Stimulated activated CD4-positive, alpha-beta T cell treated with anti-CD3 and anti-CD28 coated beads, Interleukin-15, amount 100 ng/mL, for 1 hour (primary cell): ENCODE results near the gene CELF1.

Experiments used
- DNase-seq, 2 donors: peaks; one replicate each; pipeline ENCODE4 v3.0.0-alpha.2; 2020; ENCODE audit warnings: low read depth in 1 of 2, low spot score in 1 of 2

CELF1 gene

DNA sequence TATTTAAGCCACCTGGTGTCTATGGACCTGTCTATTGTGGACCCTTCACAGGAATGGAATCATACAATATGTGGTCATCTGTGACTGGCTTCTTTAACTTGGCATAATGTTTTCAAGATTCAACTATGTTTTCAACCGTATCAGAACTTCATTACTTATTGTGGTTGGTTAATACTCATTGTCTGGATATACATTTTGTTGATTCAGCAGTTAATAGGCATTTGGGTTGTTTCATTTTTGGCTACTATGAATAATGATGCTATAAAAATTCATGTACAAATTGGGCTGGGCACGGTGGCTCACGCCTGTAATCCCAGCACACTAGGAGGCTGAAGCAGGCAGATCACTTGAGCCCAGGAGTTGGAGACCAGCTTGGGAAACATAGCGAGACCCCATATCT lies 101.5 kb downstream of the CELF1 start:
- DNase-seq: no peak

DNA sequence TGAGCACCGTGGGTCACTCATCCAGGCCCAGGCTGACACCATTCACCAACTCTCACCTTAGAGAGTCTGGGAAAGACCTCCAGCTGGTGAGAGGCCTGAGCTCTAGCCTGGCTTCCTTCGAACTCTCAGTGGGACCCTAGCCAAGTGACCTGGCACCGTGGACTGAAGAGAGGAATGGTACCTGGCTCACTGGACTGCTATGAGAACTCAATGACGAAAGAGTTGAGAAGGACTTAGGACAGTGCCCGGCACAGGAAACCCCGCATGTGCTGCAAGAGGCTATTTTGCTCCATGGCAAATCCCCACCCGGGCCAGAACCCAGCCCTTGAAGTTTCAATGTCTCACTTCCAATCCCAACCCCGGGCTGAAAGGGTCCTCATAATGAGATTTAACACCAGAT lies 103.4 kb downstream of the CELF1 start:
- no peak for DNase-seq

DNA sequence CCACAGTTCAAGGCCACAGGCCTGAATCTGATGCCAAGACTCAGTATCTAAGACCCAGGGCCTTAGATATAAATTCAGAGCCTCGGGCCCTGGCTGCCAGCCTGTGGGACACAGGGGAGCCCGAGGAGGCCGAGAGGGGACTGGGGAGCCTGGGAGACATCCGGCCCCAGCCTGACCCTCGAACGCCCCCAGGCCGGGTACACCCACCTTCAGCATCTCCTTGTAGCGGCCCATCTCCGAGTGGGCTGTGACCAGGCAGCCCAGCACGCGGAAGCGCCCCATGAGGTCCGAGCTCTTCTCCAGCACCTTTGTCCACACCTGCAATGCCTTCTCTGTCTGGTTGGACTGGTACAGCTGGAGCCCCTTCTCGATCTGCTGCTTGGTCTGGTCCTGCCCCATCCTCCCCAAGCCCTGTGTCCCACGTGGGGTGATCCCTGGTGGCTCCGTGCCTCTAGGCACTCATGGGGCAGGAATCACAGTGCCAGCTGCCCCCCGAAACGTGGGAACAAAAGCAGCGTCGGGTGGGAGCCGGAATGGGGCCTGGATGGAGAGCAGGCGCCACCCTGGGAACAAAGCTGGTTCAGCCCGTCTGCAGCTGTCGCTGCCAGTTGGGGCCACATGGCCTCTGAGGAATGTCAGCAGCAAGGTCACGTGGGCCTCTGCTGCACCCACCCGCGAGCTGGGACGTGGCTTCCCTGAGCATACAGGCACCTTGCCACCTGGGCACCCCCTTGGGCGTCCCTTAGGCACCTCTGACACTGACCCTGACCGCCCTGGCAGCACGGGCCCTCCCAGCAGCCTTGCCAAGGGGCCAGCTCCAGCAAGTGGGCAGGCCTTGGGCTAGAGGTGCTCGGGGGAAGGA lies 104.1 kb downstream of the CELF1 start, which contains the start of gene RAPSN:
Gene RAPSN, minus strand, starts transcription at position 571 of the 862 bp plus-strand sequence. Its CDS starts 172 bp downstream, at position 399.
- DNase-seq: no peak

DNA sequence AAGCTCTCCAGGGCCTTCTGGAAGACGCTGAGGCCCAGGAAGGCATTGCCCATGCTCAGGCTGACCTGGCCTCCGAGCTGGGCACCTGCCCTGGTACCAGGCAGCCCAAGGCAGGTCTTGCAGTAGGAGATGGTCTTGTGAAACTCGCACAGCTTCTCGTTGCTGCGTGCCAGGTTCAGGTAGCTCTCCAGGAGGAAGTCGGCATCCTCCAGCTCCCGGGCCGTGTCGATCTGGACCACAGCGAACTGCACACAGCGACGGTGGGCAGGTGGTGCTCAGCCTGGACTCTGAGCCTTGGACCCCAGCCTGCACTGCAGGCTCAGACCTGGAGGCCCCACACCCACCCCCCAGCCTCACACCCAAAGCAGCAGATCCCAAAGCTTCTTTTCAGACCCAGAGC lies 105.0 kb downstream of the CELF1 start:
- no peak for DNase-seq

DNA sequence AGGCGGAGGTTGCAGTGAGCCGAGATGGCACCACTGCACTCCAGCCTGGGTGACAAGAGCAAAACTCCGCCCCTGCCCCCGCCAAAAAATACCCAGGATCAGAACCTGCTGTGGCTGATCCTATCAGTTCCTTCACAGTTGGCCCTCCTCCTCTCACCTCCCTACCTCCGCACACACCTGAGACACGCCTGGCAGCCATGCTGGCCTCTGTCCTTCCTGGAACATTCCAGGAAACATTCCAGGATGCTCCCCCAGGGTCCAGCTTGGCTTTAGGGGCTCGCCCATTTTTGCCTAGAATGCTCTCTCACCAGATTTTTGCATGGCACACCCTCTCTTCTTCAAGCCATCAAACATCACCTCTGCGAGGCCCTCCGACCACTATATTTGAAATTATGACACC lies 106.1 kb downstream of the CELF1 start:
- DNase-seq: no peak

DNA sequence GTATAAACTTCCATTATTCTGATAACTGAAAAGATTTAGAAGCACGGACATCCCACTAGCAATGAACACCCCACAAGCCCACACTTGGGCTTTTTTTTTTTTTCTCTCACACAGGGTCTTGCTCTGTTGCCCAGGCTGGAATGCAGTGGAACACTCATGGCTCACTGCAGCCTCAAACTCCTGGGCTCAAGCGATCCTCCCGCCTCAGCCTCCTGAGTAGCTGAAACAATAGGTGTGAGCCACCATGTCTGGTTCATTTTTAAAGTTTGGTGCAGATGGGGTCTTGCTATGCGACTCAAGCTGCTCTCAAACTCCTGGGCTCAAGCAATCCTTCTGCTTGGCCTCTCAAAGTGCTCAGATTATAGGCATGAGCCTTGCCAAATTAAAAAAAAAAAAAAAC lies 107.1 kb downstream of the CELF1 start:
- no peak for DNase-seq

DNA sequence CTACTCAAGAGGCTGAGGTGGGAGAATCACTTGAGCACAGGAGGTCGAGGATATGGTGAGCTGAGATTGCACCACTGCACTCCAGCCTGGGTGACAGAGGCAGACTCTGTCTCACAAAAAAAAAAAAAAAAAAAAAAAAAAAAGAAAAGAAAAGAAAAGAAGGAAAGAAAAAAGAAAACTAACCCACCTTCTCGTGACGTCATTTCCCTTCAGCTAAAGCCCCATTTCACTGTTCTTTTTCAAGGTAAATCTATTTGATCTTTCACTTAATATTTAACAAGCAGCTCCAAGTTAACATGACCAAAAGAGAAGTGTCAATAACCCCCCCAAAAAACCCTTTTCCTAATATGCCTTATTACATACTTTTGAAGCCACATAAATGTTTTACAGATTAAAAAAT lies 109.1 kb downstream of the CELF1 start:
- no peak for DNase-seq

DNA sequence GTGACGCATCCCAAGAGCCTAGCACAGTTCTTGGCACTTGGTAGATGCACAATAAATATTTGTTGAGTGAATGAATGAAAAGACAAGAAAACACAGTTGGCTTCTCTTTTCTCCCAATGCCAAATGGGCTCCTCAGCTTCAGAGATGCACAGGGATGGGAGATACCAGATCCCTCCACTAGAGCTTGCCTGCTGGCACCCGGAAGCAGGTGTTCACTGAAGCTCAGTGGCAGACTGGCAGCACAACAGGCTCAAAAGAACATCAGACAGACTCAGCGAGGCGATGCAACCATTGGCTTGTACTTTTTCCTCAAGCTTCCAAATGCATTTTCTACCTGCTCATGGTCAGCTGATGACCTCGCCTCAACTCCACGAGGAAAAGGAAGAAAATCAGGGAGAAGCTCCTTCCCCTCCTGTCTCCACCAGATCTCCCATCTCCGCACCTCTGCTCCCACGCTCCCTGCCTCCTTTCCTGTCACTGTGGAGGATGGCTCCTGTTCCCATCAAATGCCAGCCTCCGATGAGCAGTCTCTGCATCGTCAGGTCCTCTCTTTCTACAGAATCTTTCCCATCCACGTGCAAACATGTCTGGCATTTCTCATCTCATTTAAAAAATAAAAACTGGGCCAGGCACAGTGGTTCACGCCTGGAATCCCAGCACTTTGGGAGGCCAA lies 109.8 kb downstream of the CELF1 start:
- DNase-seq: no peak

DNA sequence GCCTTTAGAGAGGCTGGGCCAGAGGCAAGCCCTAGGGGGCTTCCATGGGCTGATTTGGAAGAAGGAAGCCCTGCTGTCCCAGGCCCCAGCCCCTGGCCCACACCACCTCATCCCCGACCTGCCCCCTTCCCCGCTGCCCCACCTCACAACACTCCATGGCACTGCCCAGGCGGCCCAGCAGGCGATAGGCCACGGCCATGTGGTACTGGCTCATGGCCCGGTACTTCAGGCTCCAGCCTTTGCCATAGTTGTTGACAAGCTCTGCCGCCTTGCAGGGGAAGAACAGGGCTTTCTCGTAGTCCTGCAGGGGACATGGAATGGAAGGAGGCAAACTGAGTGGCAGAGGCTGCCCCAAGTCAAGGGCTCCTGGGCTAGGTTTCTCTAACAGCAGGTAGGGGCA lies 110.4 kb downstream of the CELF1 start:
- DNase-seq: no peak

DNA sequence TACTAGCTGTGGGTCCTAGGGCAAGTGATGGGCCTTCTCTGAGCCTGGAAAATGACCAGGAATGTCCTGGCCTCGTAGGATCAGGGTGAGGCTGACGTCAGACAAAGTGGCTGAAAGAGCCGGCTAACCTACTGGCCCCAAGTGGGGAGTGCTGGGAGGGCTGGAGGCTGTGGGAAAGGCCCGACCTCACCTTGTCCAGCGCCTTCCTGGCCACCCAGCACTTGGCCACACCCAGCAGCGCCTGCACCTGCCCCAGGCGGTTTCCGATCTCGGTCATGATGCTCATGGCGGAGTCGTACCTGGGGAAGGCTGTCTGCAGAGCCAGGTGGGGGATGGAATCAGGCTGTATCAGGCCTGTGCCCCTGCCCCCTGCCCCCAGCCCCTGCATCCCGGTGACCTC lies 111.5 kb downstream of the CELF1 start:
- DNase-seq: no peak

DNA sequence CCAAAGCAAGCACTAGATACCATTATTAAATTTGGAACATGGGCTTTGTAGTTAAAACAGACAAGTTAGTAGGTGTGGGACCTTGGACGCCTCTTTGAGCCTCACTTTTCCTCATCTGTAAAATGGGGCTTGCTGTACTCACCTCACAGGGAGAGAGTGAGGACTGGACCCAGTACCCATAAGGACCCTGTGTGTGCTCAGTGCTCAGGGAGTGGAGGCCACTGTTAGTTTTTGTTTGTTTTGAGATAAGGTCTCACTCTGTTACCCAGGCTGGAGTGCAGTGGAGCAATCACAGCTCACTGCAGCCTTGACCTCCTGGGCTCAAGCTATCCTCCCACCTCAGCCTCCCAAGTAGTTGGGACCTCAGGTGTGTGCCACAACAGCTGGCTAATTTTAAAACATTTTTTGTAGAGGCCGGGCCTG lies 112.9 kb downstream of the CELF1 start:
- DNase-seq: no peak

DNA sequence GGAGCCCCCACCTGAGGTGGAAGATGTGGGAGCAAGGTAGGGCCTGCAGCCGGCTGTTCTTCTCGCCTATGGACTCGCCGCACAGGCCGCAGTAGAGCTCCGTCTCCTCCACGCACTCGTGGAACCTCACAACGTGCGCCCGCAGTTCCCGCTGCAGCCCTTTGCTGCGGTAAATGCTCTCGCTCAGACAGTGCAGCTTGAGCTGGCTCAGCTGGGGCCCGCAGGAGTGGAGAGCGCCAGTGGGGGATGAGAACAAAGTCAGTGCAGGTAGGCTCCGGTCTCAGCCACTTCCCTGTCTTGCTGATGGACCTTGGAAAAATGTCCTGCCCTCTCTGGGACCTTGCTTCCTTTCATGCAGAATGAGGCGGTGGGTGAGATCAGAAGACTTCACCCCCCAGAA lies 114.2 kb downstream of the CELF1 start:
- DNase-seq: no peak

DNA sequence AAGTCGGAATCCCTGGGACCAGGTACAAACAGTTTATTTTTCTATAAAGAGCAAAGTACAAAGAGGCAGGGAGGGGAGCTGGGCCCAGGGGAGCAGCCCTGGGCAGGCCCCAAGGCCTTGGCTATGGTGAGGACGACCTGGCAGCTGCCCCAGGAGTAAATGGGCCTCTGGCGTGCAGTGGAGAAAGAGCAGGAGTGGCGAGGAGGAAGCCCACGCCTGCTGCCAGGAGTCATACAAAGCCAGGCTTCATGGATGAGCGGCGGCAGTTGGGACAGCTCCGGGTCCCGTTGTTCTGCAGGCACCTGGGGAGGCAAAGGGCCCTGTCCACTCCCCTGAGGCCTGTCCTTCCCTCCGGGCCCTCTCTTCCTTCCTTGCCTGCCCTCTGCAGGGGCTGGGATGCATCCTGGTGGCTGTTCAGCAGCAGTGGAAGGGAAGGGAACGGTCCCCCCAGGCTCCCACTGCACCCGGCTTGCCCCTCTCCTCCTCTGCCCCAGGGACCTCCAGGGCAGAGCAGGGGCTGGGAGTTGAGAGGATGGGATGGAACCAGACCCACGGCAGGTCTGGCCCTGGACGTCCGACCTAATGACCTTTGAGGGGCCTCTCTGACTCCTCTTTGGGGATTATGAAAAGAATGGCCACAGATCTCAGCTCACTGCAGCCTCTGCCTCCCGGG lies 115.0 kb downstream of the CELF1 start:
- no peak for DNase-seq

DNA sequence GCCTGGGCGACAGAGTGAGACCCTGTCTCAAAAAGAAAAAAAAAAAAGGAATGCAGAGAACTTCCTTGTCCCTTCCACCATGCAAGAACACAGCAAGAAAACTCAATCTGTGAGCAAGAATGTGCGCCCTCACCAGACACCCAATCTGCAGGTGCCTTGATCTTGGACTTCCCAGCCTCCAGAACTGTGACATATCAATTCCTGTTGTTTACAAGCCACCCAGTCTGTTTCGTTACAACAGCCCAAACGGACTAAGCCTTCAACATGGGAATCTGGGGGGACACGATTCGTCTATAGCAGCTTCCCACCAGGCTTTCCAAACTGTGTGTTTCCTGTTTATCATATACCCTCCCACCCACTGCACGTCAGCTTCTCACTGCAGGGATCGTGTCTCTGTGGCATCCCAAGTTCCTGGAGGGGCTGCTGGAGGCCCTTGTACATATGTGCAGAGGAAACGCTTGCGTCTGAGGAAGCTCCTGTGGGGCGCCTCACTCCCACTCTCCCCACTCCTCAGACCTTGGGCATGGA lies 115.7 kb downstream of the CELF1 start:
- DNase-seq: no peak

DNA sequence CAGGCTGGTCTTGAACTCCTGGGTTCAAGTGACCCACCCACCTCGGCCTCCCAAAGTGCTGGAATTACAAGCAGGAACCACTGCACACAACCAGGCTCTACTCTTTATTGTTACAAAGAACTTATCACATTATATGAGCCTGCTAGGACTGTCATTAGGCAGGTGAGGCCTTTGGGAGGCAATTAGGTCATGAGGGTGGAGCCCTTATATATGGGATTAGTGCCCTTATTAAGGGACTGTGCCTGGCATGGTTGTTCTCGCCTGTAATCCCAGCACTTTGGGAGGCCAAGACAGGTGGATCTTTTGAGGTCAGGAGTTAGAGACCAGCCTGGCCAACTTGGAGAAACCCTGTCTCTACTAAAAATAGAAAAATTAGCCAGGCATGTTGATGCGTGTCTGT lies 116.2 kb downstream of the CELF1 start:
- DNase-seq: no peak

DNA sequence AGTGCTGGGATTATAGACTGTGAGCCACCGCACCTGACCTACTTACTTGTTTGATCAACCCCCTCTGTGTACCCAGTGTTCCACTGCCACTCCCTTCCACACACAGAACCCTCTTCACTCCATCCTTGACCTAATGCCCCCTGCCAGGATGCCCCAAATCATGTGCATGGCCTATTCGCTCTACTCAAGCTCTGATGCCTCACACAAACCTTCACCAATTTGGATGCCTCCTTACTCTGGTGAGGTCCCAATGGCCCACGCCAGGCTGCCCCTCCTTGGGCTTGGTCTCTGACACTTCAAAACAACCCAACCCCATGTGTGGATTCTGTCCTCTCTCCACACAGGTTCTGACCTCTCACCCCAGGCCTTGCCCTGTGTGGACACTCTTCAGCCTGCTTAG lies 117.2 kb downstream of the CELF1 start:
- no peak for DNase-seq

DNA sequence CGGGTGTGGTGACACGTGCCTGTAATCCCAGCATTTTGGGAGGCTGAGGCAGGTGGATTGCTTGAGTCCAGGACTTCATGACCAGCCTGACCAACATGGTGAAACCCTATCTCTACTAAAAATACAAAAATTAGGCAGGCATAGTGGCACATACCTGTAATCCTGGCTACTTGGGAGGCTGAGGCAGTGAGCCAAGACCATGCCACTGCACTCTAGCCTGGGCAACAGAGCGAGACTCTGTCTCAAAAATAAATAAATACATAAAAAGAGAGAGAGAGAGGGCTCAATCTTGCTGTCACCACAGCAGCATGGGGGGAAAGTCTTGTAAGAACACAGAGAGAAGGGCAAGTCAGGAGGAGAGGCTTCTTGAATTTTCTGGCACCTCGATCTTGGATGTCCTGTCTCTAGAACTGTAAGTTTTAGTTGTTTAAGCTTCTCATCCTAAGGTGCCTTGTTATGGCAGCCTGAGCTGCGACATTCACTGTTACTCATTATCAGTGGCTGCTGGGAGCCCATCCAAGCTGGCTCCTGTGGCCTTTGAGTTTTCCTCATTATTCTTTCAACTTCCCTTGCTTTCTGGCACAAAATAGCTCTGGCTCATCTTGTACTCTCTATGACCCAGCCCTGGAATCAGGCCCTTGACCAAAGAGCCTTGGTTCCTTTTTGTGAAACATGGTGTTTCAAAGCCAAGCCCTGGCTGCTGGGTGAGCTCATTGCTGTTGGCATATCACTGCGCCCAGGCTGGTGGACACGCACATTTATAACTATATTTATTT lies 118.7 kb downstream of the CELF1 start:
- no peak for DNase-seq

DNA sequence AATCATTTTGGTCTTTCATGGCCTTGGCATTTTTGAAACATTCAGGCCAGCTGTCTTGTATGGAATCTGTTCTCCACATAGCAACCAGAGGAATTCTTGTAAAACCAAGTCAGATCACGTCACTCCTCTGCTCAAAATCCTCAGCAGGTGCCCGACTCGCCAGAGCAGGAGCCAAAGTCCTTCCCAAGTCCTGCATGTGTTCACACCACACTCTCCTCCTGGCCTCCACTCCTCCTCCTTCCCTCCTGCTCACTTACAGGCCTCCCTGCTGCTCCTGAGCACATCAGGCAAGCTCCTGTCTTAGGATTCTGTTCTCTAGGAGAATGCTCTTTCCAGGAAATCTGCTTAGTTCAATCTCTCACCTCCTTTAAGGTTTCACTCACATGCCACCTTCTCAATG lies 119.8 kb downstream of the CELF1 start:
- DNase-seq: no peak

DNA sequence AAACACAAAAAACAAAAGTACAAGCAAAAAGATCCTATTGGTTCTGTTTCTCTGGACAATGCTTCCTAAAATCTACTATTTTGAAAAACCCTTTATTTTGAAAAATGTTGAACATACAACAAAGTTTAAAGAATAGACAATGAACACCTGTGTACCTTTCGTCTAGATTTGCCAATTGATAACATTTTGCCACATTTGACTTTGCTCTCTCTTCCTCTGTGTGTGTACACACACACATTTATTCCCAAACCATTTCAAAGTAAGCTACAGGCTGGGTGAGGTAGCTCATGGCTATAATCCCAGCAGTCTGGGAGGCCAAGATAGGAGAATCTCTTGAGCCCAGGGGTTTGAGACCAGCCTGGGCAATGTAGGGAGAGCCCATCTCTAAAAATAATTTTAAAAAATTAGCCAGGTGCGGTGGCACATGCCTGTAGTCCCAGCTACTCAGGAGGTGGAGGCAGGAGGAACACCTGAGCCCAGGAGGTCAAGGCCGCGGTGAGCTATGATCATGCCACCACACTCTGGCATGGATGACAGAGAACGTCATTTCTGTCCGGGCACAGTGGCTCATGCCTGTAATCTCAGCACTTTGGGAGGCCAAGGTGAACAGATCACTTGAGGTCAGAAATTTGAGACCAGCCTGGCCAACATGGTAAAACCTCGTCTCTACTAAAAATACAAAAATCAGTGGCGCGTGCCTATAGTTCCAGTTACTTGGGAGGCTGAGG lies 121.4 kb downstream of the CELF1 start:
- no peak for DNase-seq

DNA sequence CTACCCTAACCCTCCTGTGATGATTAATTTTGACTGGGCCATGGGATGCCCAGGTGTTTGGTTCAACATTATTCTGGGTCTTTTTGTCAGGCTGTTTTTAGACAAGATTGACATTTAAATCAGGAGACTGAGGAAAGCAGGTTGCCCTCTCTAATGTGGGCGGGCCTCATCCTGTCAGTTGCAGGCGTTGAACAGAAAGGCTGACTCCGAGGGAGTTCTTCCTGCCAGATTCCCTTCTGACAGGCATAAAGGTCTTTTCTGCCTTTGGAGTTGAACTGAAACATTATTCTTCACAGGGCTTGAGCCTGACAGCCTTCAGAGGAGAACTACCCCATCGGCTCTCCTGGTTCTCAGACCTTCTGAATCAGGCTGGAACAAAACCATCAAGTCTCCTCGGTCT lies 122.4 kb downstream of the CELF1 start:
- no peak for DNase-seq
